Hematopoietic multipotent progenitor cell treated with erythropoietin and hydrocortisone succinate and interleukin-3 and kit ligand, for 8 days (in vitro differentiated cells): ENCODE measurements around the gene FNDC3B.

Experiments
- DNase-seq: peaks from one replicate; pipeline ENCODE4 v3.0.0-alpha.2; 2015

FNDC3B gene

GRCh38 chr3:172174513-172175253 is 135.3 kb downstream of the FNDC3B start:
- no peak for DNase-seq

GRCh38 chr3:172175254-172175599 is 135.8 kb downstream of the FNDC3B start:
- no peak for DNase-seq

- no peak for DNase-seq
Observed at GRCh38 chr3:172176061-172176770, 136.8 kb downstream of the FNDC3B start.

- DNase-seq, result no peak
Observed at GRCh38 chr3:172177046-172177445, 137.7 kb downstream of the FNDC3B start.

GRCh38 chr3:172177803-172178316 is 138.5 kb downstream of the FNDC3B start:
- DNase-seq, result no peak

GRCh38 chr3:172179680-172180399 is 140.5 kb downstream of the FNDC3B start:
- no peak for DNase-seq

- no peak for DNase-seq
Observed at GRCh38 chr3:172180473-172180872, 141.1 kb downstream of the FNDC3B start.

GRCh38 chr3:172181932-172182586 is 142.7 kb downstream of the FNDC3B start:
- DNase-seq, result no peak

- no peak for DNase-seq
Observed at GRCh38 chr3:172182797-172183196, 143.4 kb downstream of the FNDC3B start.

GRCh38 chr3:172184106-172184822 is 144.9 kb downstream of the FNDC3B start:
- DNase-seq, result no peak

GRCh38 chr3:172185907-172186306 is 146.5 kb downstream of the FNDC3B start:
- DNase-seq, result no peak

GRCh38 chr3:172186607-172187006 is 147.2 kb downstream of the FNDC3B start:
- no peak for DNase-seq

- DNase-seq, result no peak
Observed at GRCh38 chr3:172187511-172187910, 148.1 kb downstream of the FNDC3B start.

- DNase-seq, result no peak
Observed at GRCh38 chr3:172188511-172188910, 149.1 kb downstream of the FNDC3B start.

GRCh38 chr3:172189213-172189612 is 149.8 kb downstream of the FNDC3B start:
- no peak for DNase-seq

- no peak for DNase-seq
Observed at GRCh38 chr3:172189987-172190603, 150.7 kb downstream of the FNDC3B start.

- no peak for DNase-seq
Observed at GRCh38 chr3:172190980-172191379, 151.6 kb downstream of the FNDC3B start.

- DNase-seq, result no peak
Observed at GRCh38 chr3:172191629-172192028, 152.3 kb downstream of the FNDC3B start.

- no peak for DNase-seq
Observed at GRCh38 chr3:172192830-172193415, 153.5 kb downstream of the FNDC3B start.

- no peak for DNase-seq
Observed at GRCh38 chr3:172193436-172193835, 154.1 kb downstream of the FNDC3B start.

- peak; percentile 49 for DNase-seq
Observed at GRCh38 chr3:172194702-172195406, 155.5 kb downstream of the FNDC3B start.
